Skeletal muscle satellite cell (primary cell): ENCODE results near the gene APOM.

Experiments
- H3K27me3 ChIP-seq: 2 replicates; pipeline ENCODE4 v1.7.0; 2013; ENCODE audit warnings: low read length; ENCODE audit not compliant: control insufficient read depth, insufficient read depth
- H3K36me3 ChIP-seq: 2 replicates; pipeline ENCODE4 v1.7.0; 2013; ENCODE audit warnings: mild to moderate bottlenecking, control low read depth, low read length; ENCODE audit not compliant: insufficient read depth
- H3K4me1 ChIP-seq: 2 replicates; pipeline ENCODE4 v1.7.0; 2013; ENCODE audit warnings: low read length; ENCODE audit not compliant: control insufficient read depth, insufficient read depth
- H3K4me2 ChIP-seq: 2 replicates; pipeline ENCODE4 v1.7.0; 2013; ENCODE audit warnings: mild to moderate bottlenecking, low read length
- H3K4me3 ChIP-seq: 2 replicates; pipeline ENCODE4 v1.7.0; 2013; ENCODE audit warnings: low read length
- H3K9ac ChIP-seq: 2 replicates; pipeline ENCODE4 v1.7.0; 2013; ENCODE audit warnings: mild to moderate bottlenecking, low read depth, low read length, moderate library complexity
- H3K9me3 ChIP-seq: replicated peaks from 2 replicates; pipeline ENCODE4 v1.7.0; 2013; ENCODE audit warnings: mild to moderate bottlenecking, control low read depth, low read length

APOM gene

DNA sequence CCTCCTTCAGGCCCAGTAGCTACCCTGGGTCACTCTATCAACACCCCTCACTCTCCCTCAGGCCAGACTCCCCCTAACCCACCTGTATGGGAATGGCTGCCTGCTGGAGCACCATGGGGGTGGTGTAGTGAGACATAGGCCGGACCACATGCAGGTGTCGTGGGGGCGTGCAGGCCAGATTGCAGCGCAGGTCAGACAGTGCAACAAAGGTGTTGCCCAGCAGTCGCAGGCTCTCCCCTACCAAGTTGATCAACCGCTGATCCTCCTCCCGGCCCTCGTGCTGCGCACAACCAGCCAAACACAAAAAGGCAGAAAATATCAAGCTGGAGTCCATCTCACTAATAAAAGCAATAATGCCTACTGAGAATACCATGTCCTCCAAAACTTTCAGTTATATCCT is 10.4 kb upstream of the APOM start:
- Histone ChIP-seq H3K4me1 (no peaks in the 10 kb centered on the region), H3K4me3 (no peak overlapping the region), H3K4me2 (no peak overlapping the region), H3K9me3 (no peaks in the 10 kb centered on the region), H3K27me3 (no peaks in the 10 kb centered on the region), H3K36me3 (peaks cover 81% of the 10 kb centered on the region), H3K9ac (no peak overlapping the region)

- Histone ChIP-seq H3K9me3 (no peaks in the 10 kb centered on the region), H3K4me1 (peaks cover 16% of the 10 kb centered on the region), H3K4me3 (peak overlapping the region; percentile 95), H3K36me3 (peaks cover 34% of the 10 kb centered on the region), H3K4me2 (peak overlapping the region; percentile 91), H3K9ac (peak overlapping the region; percentile 94), H3K27me3 (no peaks in the 10 kb centered on the region)
These were observed 4.0 kb upstream of the APOM start for GRCh38 chr6:31651602-31652191.

DNA sequence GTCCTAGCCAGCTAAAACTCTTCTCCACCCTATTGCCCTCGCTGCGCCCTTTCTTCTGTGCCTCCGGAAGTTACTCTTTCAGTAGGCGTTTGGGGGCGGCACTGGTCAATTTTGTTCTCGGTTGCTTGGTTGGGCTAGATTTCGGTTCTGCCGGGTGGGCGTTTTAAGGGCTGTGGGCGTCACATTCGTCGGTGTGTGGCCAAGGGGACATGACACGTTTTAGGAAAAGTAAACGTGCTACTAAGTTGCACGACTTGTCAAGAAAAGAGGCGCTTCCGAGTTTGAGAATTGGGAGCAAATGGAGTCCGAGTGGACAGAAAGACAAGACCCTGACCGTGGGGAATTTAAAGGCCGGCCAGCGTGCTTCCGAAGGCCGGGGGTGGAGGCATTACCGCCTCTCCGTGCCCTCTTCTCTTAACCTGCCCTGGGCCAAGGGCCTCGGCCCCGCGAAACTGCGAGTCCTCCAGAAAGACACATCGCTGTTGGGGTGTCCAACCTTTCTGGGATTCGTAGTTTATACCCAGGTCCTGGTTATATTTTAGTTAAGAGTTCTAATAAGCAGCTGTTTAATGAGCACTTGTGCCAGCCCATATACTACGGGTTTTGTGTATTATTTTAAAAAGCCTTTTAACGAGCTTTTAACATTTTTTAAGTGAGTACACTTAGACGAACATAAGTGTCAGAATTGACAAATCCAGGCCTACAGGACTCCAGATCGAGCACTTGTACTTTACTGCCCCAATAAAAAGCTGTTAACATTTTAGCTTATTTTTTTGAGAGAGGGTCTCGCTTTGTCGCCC is 2.6 kb upstream of the APOM start:
- Histone ChIP-seq H3K9ac (peak overlapping the region; percentile 94), H3K4me3 (peak overlapping the region; percentile 95), H3K9me3 (no peaks in the 10 kb centered on the region), H3K4me2 (peak overlapping the region; percentile 91), H3K4me1 (peaks cover 22% of the 10 kb centered on the region), H3K27me3 (no peaks in the 10 kb centered on the region), H3K36me3 (peaks cover 29% of the 10 kb centered on the region)

- H3K36me3 ChIP-seq: peaks cover 17% of the 10 kb centered on the region
These were observed 933 bp upstream of the APOM start for GRCh38 chr6:31654574-31655348.

DNA sequence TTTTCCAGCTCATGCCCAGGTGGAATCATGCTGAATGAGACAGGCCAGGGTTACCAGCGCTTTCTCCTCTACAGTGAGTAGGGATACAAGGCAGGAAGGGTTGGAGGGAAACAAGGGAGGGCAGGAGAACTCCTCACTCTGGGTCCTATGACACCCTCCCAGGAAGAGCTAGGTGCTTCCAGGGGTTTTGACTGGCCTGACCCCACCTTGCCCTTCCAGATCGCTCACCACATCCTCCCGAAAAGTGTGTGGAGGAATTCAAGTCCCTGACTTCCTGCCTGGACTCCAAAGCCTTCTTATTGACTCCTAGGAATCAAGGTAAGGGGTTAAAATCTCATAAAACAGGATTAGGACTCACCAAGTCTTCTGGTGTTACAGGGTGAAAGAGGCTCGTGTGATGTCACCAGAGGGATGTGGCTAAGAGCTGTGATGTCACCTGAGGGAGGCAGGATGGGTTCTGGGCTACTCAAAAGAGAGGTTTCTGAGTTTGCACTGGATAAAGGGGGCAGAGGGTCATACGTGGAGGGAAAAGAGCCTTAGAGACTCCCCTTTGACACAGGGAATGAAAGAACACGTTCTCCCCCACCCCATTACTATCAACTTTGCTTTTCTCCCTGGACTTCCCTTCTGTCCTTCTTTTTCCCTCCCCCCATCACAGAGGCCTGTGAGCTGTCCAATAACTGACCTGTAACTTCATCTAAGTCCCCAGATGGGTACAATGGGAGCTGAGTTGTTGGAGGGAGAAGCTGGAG is 1.9 kb downstream of the APOM start:
- Histone ChIP-seq H3K4me3 (no peak overlapping the region), H3K36me3 (peaks cover 15% of the 10 kb centered on the region), H3K4me1 (peaks cover 31% of the 10 kb centered on the region), H3K27me3 (no peaks in the 10 kb centered on the region), H3K9me3 (no peaks in the 10 kb centered on the region), H3K4me2 (no peak overlapping the region), H3K9ac (no peak overlapping the region)

More at GRCh38 chr6:31654574-31655348, 933 bp upstream of the APOM start:
- H3K9me3 ChIP-seq: no peaks in the 10 kb centered on the region
- peaks cover 36% of the 10 kb centered on the region for H3K4me1 ChIP-seq
- no peak overlapping the region for H3K4me2 ChIP-seq
- H3K4me3 ChIP-seq: no peak overlapping the region
- no peak overlapping the region for H3K9ac ChIP-seq
- H3K27me3 ChIP-seq: no peaks in the 10 kb centered on the region

- peaks cover 15% of the 10 kb centered on the region for H3K36me3 ChIP-seq
These were observed 2.5 kb downstream of the APOM start for GRCh38 chr6:31658158-31658688.

GRCh38 chr6:31658983-31659648 is 3.4 kb downstream of the APOM start:
- peak overlapping the region; percentile 94 for H3K4me3 ChIP-seq
- H3K4me1 ChIP-seq: peaks cover 38% of the 10 kb centered on the region
- no peaks in the 10 kb centered on the region for H3K27me3 ChIP-seq
- peak overlapping the region; percentile 96 for H3K9ac ChIP-seq
- H3K4me2 ChIP-seq: peak overlapping the region; percentile 89
- H3K9me3 ChIP-seq: no peaks in the 10 kb centered on the region
- peaks cover 15% of the 10 kb centered on the region for H3K36me3 ChIP-seq

More at GRCh38 chr6:31658158-31658688, 2.5 kb downstream of the APOM start:
- Histone ChIP-seq H3K4me3 (no peak overlapping the region), H3K4me2 (peak overlapping the region; percentile 89), H3K9ac (no peak overlapping the region), H3K4me1 (peaks cover 34% of the 10 kb centered on the region), H3K9me3 (no peaks in the 10 kb centered on the region), H3K27me3 (no peaks in the 10 kb centered on the region)

DNA sequence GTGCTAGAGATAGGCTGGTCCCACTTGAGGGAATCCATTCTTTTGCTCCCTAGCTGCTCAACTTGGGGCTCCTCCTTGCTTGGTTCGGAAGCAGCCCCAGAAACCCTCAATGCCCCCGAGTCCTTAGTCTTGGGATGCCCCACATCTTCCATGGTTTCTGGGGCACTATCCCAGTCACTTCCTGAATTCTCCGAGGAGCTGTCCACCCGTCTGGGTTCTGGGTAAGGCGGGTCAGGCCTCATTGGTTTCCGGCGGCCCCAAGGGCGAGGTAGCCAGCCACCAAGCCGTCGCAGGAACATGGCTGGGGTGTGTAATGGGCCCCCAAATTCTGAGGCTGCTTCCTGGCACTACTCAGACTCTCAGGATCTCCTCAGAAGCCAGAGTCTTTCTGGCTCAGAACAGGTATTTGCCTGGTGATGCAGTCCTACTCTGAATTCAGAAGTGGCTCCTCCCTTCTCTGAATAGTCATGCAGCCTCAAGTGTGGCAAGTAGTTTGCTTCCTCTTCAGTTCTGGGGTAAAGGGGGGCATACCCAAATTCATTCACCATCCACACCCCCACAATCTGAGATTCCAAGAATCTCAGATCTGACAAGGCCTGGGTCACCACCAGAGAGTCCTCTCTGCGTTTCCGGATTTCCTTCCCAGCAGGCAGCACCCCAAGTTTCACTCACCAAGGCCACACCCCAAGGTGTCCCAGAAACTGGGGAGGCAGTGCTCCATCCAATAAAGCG is 4.1 kb downstream of the APOM start:
- Histone ChIP-seq H3K9ac (peak overlapping the region; percentile 96), H3K36me3 (peaks cover 15% of the 10 kb centered on the region), H3K9me3 (no peaks in the 10 kb centered on the region), H3K27me3 (no peaks in the 10 kb centered on the region), H3K4me2 (peak overlapping the region; percentile 89), H3K4me1 (peaks cover 42% of the 10 kb centered on the region), H3K4me3 (peak overlapping the region; percentile 94)

DNA sequence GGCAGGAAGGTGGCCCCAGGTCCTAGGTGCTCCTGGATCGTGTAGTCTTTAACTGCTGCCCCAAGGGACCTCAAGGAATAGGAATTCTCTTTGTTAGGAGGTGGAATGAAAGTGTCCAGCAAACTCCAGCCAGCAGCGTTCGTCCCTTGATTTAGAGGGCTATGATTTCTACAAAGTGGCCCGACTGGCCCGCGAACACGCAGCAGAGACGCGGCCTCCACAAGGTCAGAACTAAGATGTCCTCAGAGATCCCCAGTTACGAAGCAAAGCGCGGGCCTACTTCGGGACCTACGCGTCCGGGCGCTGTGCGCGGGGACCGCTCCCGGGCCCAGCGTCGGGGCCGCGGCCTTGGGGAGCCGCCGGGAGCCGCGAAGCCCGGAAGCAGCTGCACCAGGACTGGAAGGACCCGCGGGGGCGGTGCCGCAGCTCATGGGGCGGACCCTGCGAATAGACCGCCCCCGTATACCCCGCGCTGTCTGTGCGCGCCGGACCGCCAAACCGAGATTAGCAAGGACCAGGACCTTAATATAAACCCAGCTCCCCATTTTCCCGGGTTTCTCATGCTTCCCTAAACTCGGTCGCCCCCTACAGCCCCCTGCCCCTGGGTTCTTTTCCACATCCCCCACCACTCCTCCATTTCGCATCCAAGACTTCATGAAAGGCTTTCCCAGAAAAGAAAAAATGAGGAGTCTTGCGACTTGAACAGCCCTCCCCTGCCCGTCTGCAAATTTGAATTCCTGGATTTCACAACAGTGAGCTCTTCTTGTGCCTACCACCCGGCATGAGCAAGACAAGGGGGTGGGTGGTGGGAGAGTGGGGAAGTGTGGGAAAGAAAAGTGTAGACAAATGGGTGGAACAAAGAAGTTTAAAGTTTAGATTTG is 4.9 kb downstream of the APOM start, which contains the start of gene C6orf47:
Gene C6orf47, minus strand, starts transcription at position 398 of the 881 bp plus-strand sequence. CDS start 831 bp downstream, outside the sequence.
- Histone ChIP-seq H3K36me3 (peaks cover 15% of the 10 kb centered on the region), H3K4me3 (peak within 1 kb of the TSS; percentile 94), H3K4me1 (peaks cover 42% of the 10 kb centered on the region), H3K4me2 (peak within 1 kb of the TSS; percentile 89), H3K27me3 (no peaks in the 10 kb centered on the region), H3K9me3 (no peaks in the 10 kb centered on the region), H3K9ac (peak within 1 kb of the TSS; percentile 96)
